Left lung (tissue), 10 donors: ENCODE measurements around the gene EHBP1. TPM values are rescaled to one million over a fixed set of nuclear protein-coding genes. Genes with fewer than 3 reads are reported as not detected.

ENCODE experiments used
- ATAC-seq: fragments of 200-7000 bp; cut with Tn5 transposase; one replicate; pipeline ENCODE4 v1.9.1; 2020; ENCODE audit warnings: moderate library complexity
- DNase-seq, 4 donors: peaks; one replicate each; pipeline ENCODE4 v3.0.0-alpha.2; 2013 to 2020
- H3K27ac ChIP-seq, 2 donors: fragments of 200-600 bp; sonication (generic) in 1 of 2; one replicate each; pipeline versions ENCODE4 v1.5.0 to v1.8.0; 2020 to 2021
- H3K27me3 ChIP-seq, 2 donors: fragments of 200-600 bp; sonication (generic) in 1 of 2; one replicate each; pipeline versions ENCODE4 v1.5.0 to v1.8.0; 2020 to 2021
- H3K36me3 ChIP-seq, 2 donors: fragments of 200-600 bp; sonication (generic) in 1 of 2; one replicate each; pipeline versions ENCODE4 v1.5.0 to v1.8.0; 2020 to 2021
- H3K4me1 ChIP-seq, 2 donors: fragments of 200-600 bp; one replicate each; pipeline ENCODE4 v1.8.0; 2021
- H3K4me3 ChIP-seq, 2 donors: fragments of 200-600 bp; sonication (generic) in 1 of 2; one replicate each; pipeline versions ENCODE4 v1.5.0 to v1.8.0; 2020 to 2021; ENCODE audit warnings: mild to moderate bottlenecking in 1 of 2
- H3K9me3 ChIP-seq, 2 donors: fragments of 200-600 bp; sonication (generic) in 1 of 2; one replicate each; pipeline versions ENCODE4 v1.5.0 to v1.8.0; 2020 to 2021
- CTCF ChIP-seq, 2 donors: fragments of 200-600 bp; sonication (generic) in 1 of 2; IDR thresholded peaks; one replicate each; pipeline versions ENCODE4 v1.5.0 to v1.8.0; 2021; ENCODE audit warnings: antibody characterized with exemption in 2 of 2
- intact Hi-C, 2 donors: fragments of 100-400 bp; cut with DNase I; formaldehyde crosslinking; loops; one replicate each; pipeline versions ENCODE4 v1.11.2 to v1.14.2; 2022
- polyA plus RNA-seq, 6 donors: library from polyadenylated mRNA; unstranded; fragments of 120-200 nt; gene quantifications; one replicate each; pipeline ENCODE4 v1.2.1, GENCODE V29; 2013; ENCODE audit not compliant: insufficient read length in 6 of 6
- total RNA-seq, 2 donors: library from RNA; stranded (reverse); fragmentation: NEBNext Ultra II Directional; extraction: Animal tissue kit (Norgen Biotek cat#: 25700); gene quantifications; one replicate each; pipeline ENCODE4 v1.2.1, GENCODE V29; 2021
- donor health status: DM: no; HTN: yes; CAD: no.
- donor health status: DM: no; HTN: no; CAD: no.

The EHBP1 gene
- total and polyA plus RNA-seq, 8 donors: 35.4 to 48.9 (median 38.9) TPM

GRCh38 chr2:62904344-62904743 is 198.8 kb downstream of the EHBP1 start:
- no peaks in the 10 kb centered on the region for H3K9me3 ChIP-seq
- ATAC-seq (no peak), DNase-seq (no peak)
- H3K27ac ChIP-seq: no peak overlapping the region
- intact Hi-C loops: no loop called here
- H3K4me1 ChIP-seq: no peaks in the 10 kb centered on the region
- no peak overlapping the region for H3K4me3 ChIP-seq
- no peak for TF ChIP-seq CTCF (IDR thresholded peaks at IDR 0.05)
- no peaks in the 10 kb centered on the region for H3K27me3 ChIP-seq
- H3K36me3 ChIP-seq: no peaks in the 10 kb centered on the region

GRCh38 chr2:62908145-62908544 is 202.6 kb downstream of the EHBP1 start:
- Histone ChIP-seq H3K4me3 (no peak overlapping the region), H3K4me1 (no peaks in the 10 kb centered on the region), H3K9me3 (no peaks in the 10 kb centered on the region), H3K36me3 (no peaks in the 10 kb centered on the region), H3K27me3 (no peaks in the 10 kb centered on the region), H3K27ac (no peak overlapping the region)
- no peak for DNase-seq
- intact Hi-C loops: no loop called here
- no peak for ATAC-seq
- no peak for TF ChIP-seq CTCF (IDR thresholded peaks at IDR 0.05)

- no peaks in the 10 kb centered on the region for H3K27me3 ChIP-seq
- DNase-seq (no peak), ATAC-seq (no peak)
- H3K36me3 ChIP-seq: no peaks in the 10 kb centered on the region
- H3K4me1 ChIP-seq: no peaks in the 10 kb centered on the region
- no peak overlapping the region for H3K4me3 ChIP-seq
- no peak for TF ChIP-seq CTCF (IDR thresholded peaks at IDR 0.05)
- H3K9me3 ChIP-seq: no peaks in the 10 kb centered on the region
- intact Hi-C loops: no loop called here
- no peak overlapping the region for H3K27ac ChIP-seq
These were observed 207.8 kb downstream of the EHBP1 start for GRCh38 chr2:62913311-62913710.

GRCh38 chr2:62919041-62919440 is 213.5 kb downstream of the EHBP1 start:
- TF ChIP-seq CTCF (IDR thresholded peaks at IDR 0.05): no peak
- Histone ChIP-seq H3K4me3 (no peak overlapping the region), H3K9me3 (peaks cover 0 to 17% of the 10 kb centered on the region in 2 donors), H3K4me1 (no peaks in the 10 kb centered on the region), H3K36me3 (no peaks in the 10 kb centered on the region), H3K27ac (no peak overlapping the region), H3K27me3 (no peaks in the 10 kb centered on the region)
- ATAC-seq (no peak), DNase-seq (no peak)
- intact Hi-C loops: no loop called here

DNA sequence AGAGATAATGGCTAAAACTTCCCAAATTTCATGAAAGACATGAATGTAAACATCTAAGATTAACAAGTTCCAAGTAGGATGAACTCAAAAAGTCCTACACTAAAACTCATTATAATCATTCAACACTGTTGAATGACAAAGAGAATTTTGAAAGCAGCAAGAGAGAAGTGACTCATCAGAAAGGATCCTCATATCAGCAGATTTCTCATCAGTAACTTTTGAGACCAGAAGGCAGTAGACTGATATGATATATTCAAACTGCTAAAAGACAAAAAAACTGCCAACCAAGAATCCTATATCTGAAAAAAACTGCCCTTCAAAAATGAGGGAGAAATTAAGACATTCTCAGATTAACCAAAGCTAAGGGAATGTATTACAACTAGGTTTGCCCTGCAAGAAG is 214.6 kb downstream of the EHBP1 start:
- Histone ChIP-seq H3K27me3 (no peaks in the 10 kb centered on the region), H3K4me3 (no peak overlapping the region), H3K27ac (no peak overlapping the region), H3K4me1 (no peaks in the 10 kb centered on the region), H3K9me3 (peaks cover 0 to 21% of the 10 kb centered on the region in 2 donors), H3K36me3 (no peaks in the 10 kb centered on the region)
- ATAC-seq: no peak
- no peak for DNase-seq
- TF ChIP-seq CTCF (IDR thresholded peaks at IDR 0.05): no peak
- intact Hi-C loops: no loop called here
